Measurements from ENCODE around the gene FASTK.

The FASTK gene

GRCh38 chr7:151080522-151081169 lies at the start of gene FASTK:
Gene FASTK, minus strand, starts transcription at chr7:151080809. Its CDS starts 43 bp downstream, at chr7:151080766.
- peak; percentile 85 for ATAC-seq
- TF ChIP-seq ZNF70 (CRISPR knock-in tag; IDR thresholded peaks at IDR 0.05) (no peak), CSDC2 (CRISPR knock-in tag; IDR thresholded peaks at IDR 0.05) (no peak), PATZ1 (CRISPR knock-in tag; IDR thresholded peaks at IDR 0.05; ENCODE audit: borderline replicate concordance) (peak; percentile 78), GLIS3 (CRISPR knock-in tag; IDR thresholded peaks at IDR 0.05) (peak; percentile 6; the same call in 1 of the 2 replicates)

GRCh38 chr7:151129960-151130591 lies 49.5 kb upstream of the FASTK start:
- TF ChIP-seq GLIS3 (CRISPR knock-in tag; IDR thresholded peaks at IDR 0.05) (no peak), TSHZ2 (CRISPR knock-in tag; IDR thresholded peaks at IDR 0.05) (no peak), PATZ1 (CRISPR knock-in tag; IDR thresholded peaks at IDR 0.05; ENCODE audit: borderline replicate concordance) (no peak), ISL1 (CRISPR knock-in tag; IDR thresholded peaks at IDR 0.05) (no peak), ZNF565 (CRISPR knock-in tag; conservative IDR thresholded peaks at IDR 0.05; ENCODE audit: low read depth) (no peak), CSDC2 (CRISPR knock-in tag; IDR thresholded peaks at IDR 0.05) (no peak)
- ATAC-seq, result no peak

GRCh38 chr7:151129117-151129959 lies 48.7 kb upstream of the FASTK start:
- TF ChIP-seq CSDC2 (CRISPR knock-in tag; IDR thresholded peaks at IDR 0.05), result no peak
- TF ChIP-seq RARB (CRISPR knock-in tag; IDR thresholded peaks at IDR 0.05), result no peak
- TF ChIP-seq OSR1 (CRISPR knock-in tag; IDR thresholded peaks at IDR 0.05), result no peak

GRCh38 chr7:151128716-151129115 lies 48.1 kb upstream of the FASTK start:
- ATAC-seq, result no peak
- TF ChIP-seq PATZ1 (CRISPR knock-in tag; IDR thresholded peaks at IDR 0.05; ENCODE audit: borderline replicate concordance) (no peak), CSDC2 (CRISPR knock-in tag; IDR thresholded peaks at IDR 0.05) (no peak), TCF4 (CRISPR knock-in tag; IDR thresholded peaks at IDR 0.05; ENCODE audit: borderline replicate concordance) (no peak), ZC3H10 (CRISPR knock-in tag; IDR thresholded peaks at IDR 0.05) (no peak), GLIS3 (CRISPR knock-in tag; IDR thresholded peaks at IDR 0.05) (no peak), POU6F1 (CRISPR knock-in tag; IDR thresholded peaks at IDR 0.05; ENCODE audit: borderline replicate concordance, low read depth) (no peak), ARNTL (CRISPR knock-in tag; IDR thresholded peaks at IDR 0.05; ENCODE audit: borderline replicate concordance, low read depth) (no peak), ZNF565 (CRISPR knock-in tag; conservative IDR thresholded peaks at IDR 0.05; ENCODE audit: low read depth) (no peak), TSHZ2 (CRISPR knock-in tag; IDR thresholded peaks at IDR 0.05) (no peak), CSRNP3 (CRISPR knock-in tag; IDR thresholded peaks at IDR 0.05) (no peak), SNAI2 (CRISPR knock-in tag; IDR thresholded peaks at IDR 0.05) (no peak), ZFP30 (CRISPR knock-in tag; IDR thresholded peaks at IDR 0.05) (no peak), OSR1 (CRISPR knock-in tag; IDR thresholded peaks at IDR 0.05) (no peak), BACH2 (CRISPR knock-in tag; IDR thresholded peaks at IDR 0.05; ENCODE audit: borderline replicate concordance) (no peak)

More at GRCh38 chr7:151129117-151129959, 48.7 kb upstream of the FASTK start:
- ATAC-seq, result no peak

Data from SK-N-SH treated with all-trans-retinoic acid at 6 μM for 48 hours (cell line).